ENCODE data around the gene VPS26C.

Gene VPS26C

GRCh38 chr21:37264808-37265207 is 2.3 kb downstream of the VPS26C start:
- no peak for DNase-seq (ENCODE audit: low spot score)

GRCh38 chr21:37263827-37264600 is 3.1 kb downstream of the VPS26C start:
- DNase-seq (ENCODE audit: low spot score), result peak; percentile 9

- no peak for DNase-seq (ENCODE audit: low spot score)
Measured at GRCh38 chr21:37259426-37259825, 7.7 kb downstream of the VPS26C start.

- peak; percentile 79 for DNase-seq (ENCODE audit: low spot score)
Measured at GRCh38 chr21:37257967-37258877, 8.9 kb downstream of the VPS26C start.

- peak; percentile 39 for DNase-seq (ENCODE audit: low spot score)
Measured at GRCh38 chr21:37257511-37257966, 9.6 kb downstream of the VPS26C start.

- DNase-seq (ENCODE audit: low spot score), result no peak
Measured at GRCh38 chr21:37253991-37254390, 13.1 kb downstream of the VPS26C start.

- DNase-seq (ENCODE audit: low spot score), result no peak
Measured at GRCh38 chr21:37251294-37251634, 15.9 kb downstream of the VPS26C start.

GRCh38 chr21:37249112-37249904 is 17.8 kb downstream of the VPS26C start:
- no peak for DNase-seq (ENCODE audit: low spot score)

GRCh38 chr21:37248298-37248697 is 18.8 kb downstream of the VPS26C start:
- no peak for DNase-seq (ENCODE audit: low spot score)

GRCh38 chr21:37245151-37245550 is 22.0 kb downstream of the VPS26C start:
- DNase-seq (ENCODE audit: low spot score), result no peak

- DNase-seq (ENCODE audit: low spot score), result no peak
Measured at GRCh38 chr21:37244501-37245095, 22.5 kb downstream of the VPS26C start.

- DNase-seq (ENCODE audit: low spot score), result no peak
Measured at GRCh38 chr21:37243961-37244360, 23.2 kb downstream of the VPS26C start.

- no peak for DNase-seq (ENCODE audit: low spot score)
Measured at GRCh38 chr21:37241426-37241825, 25.7 kb downstream of the VPS26C start.

- no peak for DNase-seq (ENCODE audit: low spot score)
Measured at GRCh38 chr21:37240978-37241377, 26.2 kb downstream of the VPS26C start.

- no peak for DNase-seq (ENCODE audit: low spot score)
Measured at GRCh38 chr21:37237764-37238163, 29.4 kb downstream of the VPS26C start.

GRCh38 chr21:37237346-37237745 is 29.8 kb downstream of the VPS26C start:
- no peak for DNase-seq (ENCODE audit: low spot score)

- no peak for DNase-seq (ENCODE audit: low spot score)
Measured at GRCh38 chr21:37233551-37234146, 33.5 kb downstream of the VPS26C start.

- DNase-seq (ENCODE audit: low spot score), result no peak
Measured at GRCh38 chr21:37232274-37233018, 34.7 kb downstream of the VPS26C start.

GRCh38 chr21:37231671-37232070 is 35.5 kb downstream of the VPS26C start:
- DNase-seq (ENCODE audit: low spot score), result no peak

- DNase-seq (ENCODE audit: low spot score), result no peak
Measured at GRCh38 chr21:37231249-37231645, 35.9 kb downstream of the VPS26C start.

All from Ammon's horn (tissue), 1 donor.